ENCODE results near the gene IL12RB2. TPM values are rescaled to one million over a fixed set of nuclear protein-coding genes. Genes with fewer than 3 reads are reported as not detected.

The IL12RB2 gene
- total and polyA plus RNA-seq, 2 experiments from 2014 or later, result 0.79 to 1.7 TPM

GRCh38 chr1:67324068-67324467 is 16.4 kb downstream of the IL12RB2 start:
- DNase-seq (ENCODE audit: low spot score) (no peak), ATAC-seq (no peak)
- Mint-ChIP-seq H3K36me3 (ENCODE audit: low read depth) (no peaks in the 10 kb centered on the region), H3K27ac (no peak overlapping the region), H3K4me3 (no peak overlapping the region), H3K4me1 (peaks cover 7% of the 10 kb centered on the region), H3K27me3 (ENCODE audit: insufficient read depth, low read depth, poor library complexity) (peaks cover 2% of the 10 kb centered on the region), H3K9me3 (no peaks in the 10 kb centered on the region)
- H3K9me2 ChIP-seq (ENCODE audit: insufficient read depth), result 0 out of 2 replicates have a peak, but pooled peaks cover 7% of the 10 kb centered on the region
- TF ChIP-seq CTCF (conservative IDR thresholded peaks at IDR 0.05; ENCODE audit: low read depth in 2 of 2), result no peak
- no peak for TF ChIP-seq STAT1 (IDR thresholded peaks at IDR 0.05; ENCODE audit: unreplicated experiment)
- no peak for TF ChIP-seq CREB1 (CRISPR knock-in tag; IDR thresholded peaks at IDR 0.05; ENCODE audit: low read depth)
- TF ChIP-seq EZH2 (IDR thresholded peaks at IDR 0.05; ENCODE audit: low read depth, unreplicated experiment), result no peak
- no peak for TF ChIP-seq EZH2phosphoT487 (IDR thresholded peaks at IDR 0.05; ENCODE audit: unreplicated experiment)
- TF ChIP-seq ZNF331 (CRISPR knock-in tag; IDR thresholded peaks at IDR 0.05; ENCODE audit: low read depth), result no peak
- TF ChIP-seq ETS1 (IDR thresholded peaks at IDR 0.05), result no peak
- TF ChIP-seq NANOG (IDR thresholded peaks at IDR 0.05; ENCODE audit: borderline replicate concordance), result no peak
- TF ChIP-seq ZNF114 (CRISPR knock-in tag; IDR thresholded peaks at IDR 0.05), result no peak
- no peak for TF ChIP-seq POLR2AphosphoS5 (IDR thresholded peaks at IDR 0.05; ENCODE audit: low read depth)
- TF ChIP-seq REST (IDR thresholded peaks at IDR 0.05; ENCODE audit: unreplicated experiment), result no peak
- TF ChIP-seq ZNF462 (CRISPR knock-in tag; IDR thresholded peaks at IDR 0.05), result no peak
- TF ChIP-seq JUNB (IDR thresholded peaks at IDR 0.05; ENCODE audit: unreplicated experiment), result no peak
- no peak overlapping the region for H3K4me3 ChIP-seq
- no peaks in the 10 kb centered on the region for H3K36me3 ChIP-seq (ENCODE audit: insufficient read depth)
- no peak overlapping the region for H2AFZ ChIP-seq
- no peak overlapping the region for H3K4me2 ChIP-seq
- no peaks in the 10 kb centered on the region for H3F3A ChIP-seq (replicated peaks; ENCODE audit: low read depth)
- peaks cover 5% of the 10 kb centered on the region; the same call in 1 of the 2 replicates for H3K4me1 ChIP-seq (ENCODE audit: insufficient read depth)
- no peaks in the 10 kb centered on the region for H4K20me1 ChIP-seq (replicated peaks; ENCODE audit: insufficient read depth)
- no peaks in the 10 kb centered on the region for H3K27me3 ChIP-seq (ENCODE audit: insufficient read depth)
- H3K79me2 ChIP-seq (replicated peaks; ENCODE audit: insufficient read depth), result no peaks in the 10 kb centered on the region
- H3K27ac ChIP-seq (ENCODE audit: low read depth), result no peak overlapping the region
